Measurements from ENCODE around the gene MAP1LC3C.

Gene MAP1LC3C

GRCh38 chr1:241998412-241998921 is 431 bp downstream of the MAP1LC3C start:
- H3F3A ChIP-seq (ENCODE audit: insufficient read depth, low read length), result no peaks in the 10 kb centered on the region
- no peaks in the 10 kb centered on the region for H3K9me3 ChIP-seq (replicated peaks; ENCODE audit: insufficient read depth, low read length)
- H3K4me2 ChIP-seq (ENCODE audit: low read depth, low read length), result no peak overlapping the region
- no peaks in the 10 kb centered on the region for H3K4me1 ChIP-seq (ENCODE audit: low read length)
- H3K27ac ChIP-seq (ENCODE audit: low read length), result no peak overlapping the region
- no peaks in the 10 kb centered on the region for H3K9me2 ChIP-seq (replicated peaks; ENCODE audit: insufficient read depth, low read length)
- H3K36me3 ChIP-seq (replicated peaks; ENCODE audit: insufficient read depth, low read length), result no peaks in the 10 kb centered on the region
- no peaks in the 10 kb centered on the region for H3K79me2 ChIP-seq (ENCODE audit: low read length)
- TF ChIP-seq EZH2phosphoT487 (IDR thresholded peaks at IDR 0.05; ENCODE audit: low read length), result no peak
- TF ChIP-seq, protein P1, sequence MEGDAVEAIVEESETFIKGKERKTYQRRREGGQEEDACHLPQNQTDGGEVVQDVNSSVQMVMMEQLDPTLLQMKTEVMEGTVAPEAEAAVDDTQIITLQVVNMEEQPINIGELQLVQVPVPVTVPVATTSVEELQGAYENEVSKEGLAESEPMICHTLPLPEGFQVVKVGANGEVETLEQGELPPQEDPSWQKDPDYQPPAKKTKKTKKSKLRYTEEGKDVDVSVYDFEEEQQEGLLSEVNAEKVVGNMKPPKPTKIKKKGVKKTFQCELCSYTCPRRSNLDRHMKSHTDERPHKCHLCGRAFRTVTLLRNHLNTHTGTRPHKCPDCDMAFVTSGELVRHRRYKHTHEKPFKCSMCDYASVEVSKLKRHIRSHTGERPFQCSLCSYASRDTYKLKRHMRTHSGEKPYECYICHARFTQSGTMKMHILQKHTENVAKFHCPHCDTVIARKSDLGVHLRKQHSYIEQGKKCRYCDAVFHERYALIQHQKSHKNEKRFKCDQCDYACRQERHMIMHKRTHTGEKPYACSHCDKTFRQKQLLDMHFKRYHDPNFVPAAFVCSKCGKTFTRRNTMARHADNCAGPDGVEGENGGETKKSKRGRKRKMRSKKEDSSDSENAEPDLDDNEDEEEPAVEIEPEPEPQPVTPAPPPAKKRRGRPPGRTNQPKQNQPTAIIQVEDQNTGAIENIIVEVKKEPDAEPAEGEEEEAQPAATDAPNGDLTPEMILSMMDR (IDR thresholded peaks at IDR 0.05; ENCODE audit: low read length), result peak; percentile 29
- 0 out of 2 replicates have a peak overlapping the region, but pooled peaks have one; percentile 29 for H2AFZ ChIP-seq (ENCODE audit: low read length)
- H4K20me1 ChIP-seq (ENCODE audit: insufficient read depth, low read length), result no peaks in the 10 kb centered on the region
- H3K4me3 ChIP-seq (ENCODE audit: low read length), result no peak overlapping the region
- no peak overlapping the region for H3K9ac ChIP-seq (ENCODE audit: low read length)
- no peaks in the 10 kb centered on the region for H3K27me3 ChIP-seq (replicated peaks; ENCODE audit: insufficient read depth, low read length)
- no peak for DNase-seq

GRCh38 chr1:241997401-241997998 is 1.4 kb downstream of the MAP1LC3C start:
- no peak overlapping the region for H3K27ac ChIP-seq (ENCODE audit: low read length)
- H3K9me2 ChIP-seq (replicated peaks; ENCODE audit: insufficient read depth, low read length), result no peaks in the 10 kb centered on the region
- no peak for DNase-seq
- no peaks in the 10 kb centered on the region for H4K20me1 ChIP-seq (ENCODE audit: insufficient read depth, low read length)
- H2AFZ ChIP-seq (ENCODE audit: low read length), result no peak overlapping the region
- no peaks in the 10 kb centered on the region for H3F3A ChIP-seq (ENCODE audit: insufficient read depth, low read length)
- no peak overlapping the region for H3K4me2 ChIP-seq (ENCODE audit: low read depth, low read length)
- no peaks in the 10 kb centered on the region for H3K4me1 ChIP-seq (ENCODE audit: low read length)
- no peaks in the 10 kb centered on the region for H3K9me3 ChIP-seq (replicated peaks; ENCODE audit: insufficient read depth, low read length)
- no peaks in the 10 kb centered on the region for H3K27me3 ChIP-seq (replicated peaks; ENCODE audit: insufficient read depth, low read length)
- no peaks in the 10 kb centered on the region for H3K36me3 ChIP-seq (replicated peaks; ENCODE audit: insufficient read depth, low read length)
- no peak overlapping the region for H3K9ac ChIP-seq (ENCODE audit: low read length)
- no peaks in the 10 kb centered on the region for H3K79me2 ChIP-seq (ENCODE audit: low read length)
- TF ChIP-seq EZH2 (optimal IDR thresholded peaks at IDR 0.05; ENCODE audit: low read depth, low read length) (no peak), EZH2phosphoT487 (IDR thresholded peaks at IDR 0.05; ENCODE audit: low read length) (no peak)
- TF ChIP-seq, protein P1 (IDR thresholded peaks at IDR 0.05; ENCODE audit: low read length), result no peak
- H3K4me3 ChIP-seq (ENCODE audit: low read length), result no peak overlapping the region

DNA sequence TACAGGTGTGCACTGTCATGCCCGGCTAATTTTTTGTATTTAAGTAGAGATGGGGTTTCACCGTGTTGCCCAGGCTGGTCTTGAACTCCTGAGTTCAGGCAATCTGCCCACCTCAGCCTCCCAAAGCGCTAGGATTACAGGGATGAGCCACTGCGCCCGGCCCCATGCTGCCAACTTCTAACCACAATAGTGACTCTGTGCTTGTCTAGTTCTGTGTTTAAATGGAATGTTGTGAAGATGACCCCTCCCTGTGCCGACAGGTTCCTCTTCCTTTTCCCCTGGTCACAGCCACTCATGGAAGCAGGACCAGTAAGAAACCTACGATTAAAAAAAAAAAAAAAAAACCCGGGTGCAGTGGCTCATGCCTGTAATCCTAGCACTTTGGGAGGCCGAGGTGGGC is 4.7 kb downstream of the MAP1LC3C start:
- no peak overlapping the region for H3K4me2 ChIP-seq (ENCODE audit: low read depth, low read length)
- no peaks in the 10 kb centered on the region for H3F3A ChIP-seq (ENCODE audit: insufficient read depth, low read length)
- no peak overlapping the region for H3K9ac ChIP-seq (ENCODE audit: low read length)

More for the DNA sequence above, 4.7 kb downstream of the MAP1LC3C start:
- Histone ChIP-seq H3K27ac (ENCODE audit: low read length) (no peak overlapping the region), H3K4me1 (ENCODE audit: low read length) (no peaks in the 10 kb centered on the region), H3K36me3 (replicated peaks; ENCODE audit: insufficient read depth, low read length) (no peaks in the 10 kb centered on the region), H3K9me3 (replicated peaks; ENCODE audit: insufficient read depth, low read length) (no peaks in the 10 kb centered on the region), H3K4me3 (ENCODE audit: low read length) (no peak overlapping the region), H4K20me1 (ENCODE audit: insufficient read depth, low read length) (no peaks in the 10 kb centered on the region), H3K27me3 (replicated peaks; ENCODE audit: insufficient read depth, low read length) (no peaks in the 10 kb centered on the region), H2AFZ (ENCODE audit: low read length) (no peak overlapping the region), H3K79me2 (ENCODE audit: low read length) (no peaks in the 10 kb centered on the region), H3K9me2 (replicated peaks; ENCODE audit: insufficient read depth, low read length) (no peaks in the 10 kb centered on the region)
- TF ChIP-seq EZH2 (optimal IDR thresholded peaks at IDR 0.05; ENCODE audit: low read depth, low read length) (no peak), EZH2phosphoT487 (IDR thresholded peaks at IDR 0.05; ENCODE audit: low read length) (no peak)
- TF ChIP-seq, protein P1 (IDR thresholded peaks at IDR 0.05; ENCODE audit: low read length), result no peak
- no peak for DNase-seq

All from MM.1S (cell line).